ENCODE data around the gene HMGCR.

DNA sequence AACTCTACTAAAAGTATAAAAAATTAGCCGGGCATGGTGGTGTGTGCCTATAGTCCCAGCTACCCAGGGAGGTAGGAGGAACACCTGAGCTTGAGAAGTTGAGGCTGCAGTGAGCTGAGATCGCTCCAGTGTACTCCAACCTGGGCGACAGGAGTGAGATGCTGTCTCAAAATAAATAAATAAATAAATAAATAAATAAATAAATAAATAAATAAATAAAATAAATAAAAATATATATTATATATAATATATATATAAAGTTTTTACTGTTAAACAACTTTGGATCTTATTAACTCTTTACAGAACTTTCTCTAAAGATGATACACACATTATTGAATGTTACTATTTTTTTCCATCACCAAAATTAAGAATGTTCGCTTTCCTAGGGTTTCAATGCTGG lies 38.4 kb downstream of the HMGCR start:
- TF ChIP-seq, protein P1, sequence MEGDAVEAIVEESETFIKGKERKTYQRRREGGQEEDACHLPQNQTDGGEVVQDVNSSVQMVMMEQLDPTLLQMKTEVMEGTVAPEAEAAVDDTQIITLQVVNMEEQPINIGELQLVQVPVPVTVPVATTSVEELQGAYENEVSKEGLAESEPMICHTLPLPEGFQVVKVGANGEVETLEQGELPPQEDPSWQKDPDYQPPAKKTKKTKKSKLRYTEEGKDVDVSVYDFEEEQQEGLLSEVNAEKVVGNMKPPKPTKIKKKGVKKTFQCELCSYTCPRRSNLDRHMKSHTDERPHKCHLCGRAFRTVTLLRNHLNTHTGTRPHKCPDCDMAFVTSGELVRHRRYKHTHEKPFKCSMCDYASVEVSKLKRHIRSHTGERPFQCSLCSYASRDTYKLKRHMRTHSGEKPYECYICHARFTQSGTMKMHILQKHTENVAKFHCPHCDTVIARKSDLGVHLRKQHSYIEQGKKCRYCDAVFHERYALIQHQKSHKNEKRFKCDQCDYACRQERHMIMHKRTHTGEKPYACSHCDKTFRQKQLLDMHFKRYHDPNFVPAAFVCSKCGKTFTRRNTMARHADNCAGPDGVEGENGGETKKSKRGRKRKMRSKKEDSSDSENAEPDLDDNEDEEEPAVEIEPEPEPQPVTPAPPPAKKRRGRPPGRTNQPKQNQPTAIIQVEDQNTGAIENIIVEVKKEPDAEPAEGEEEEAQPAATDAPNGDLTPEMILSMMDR (IDR thresholded peaks at IDR 0.05 in 2 of 3, conservative IDR thresholded peaks at IDR 0.05 in 1 of 3; ENCODE audit: insufficient read depth in 2 of 3, low read depth in 1 of 3, low read length in 3 of 3), result no peak
- TF ChIP-seq, protein P2, sequence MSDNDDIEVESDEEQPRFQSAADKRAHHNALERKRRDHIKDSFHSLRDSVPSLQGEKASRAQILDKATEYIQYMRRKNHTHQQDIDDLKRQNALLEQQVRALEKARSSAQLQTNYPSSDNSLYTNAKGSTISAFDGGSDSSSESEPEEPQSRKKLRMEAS (CRISPR knock-in tag; IDR thresholded peaks at IDR 0.05), result no peak
- TF ChIP-seq SMARCC2 (IDR thresholded peaks at IDR 0.05; ENCODE audit: low read depth), result no peak
- no peak for TF ChIP-seq TFAM (CRISPR knock-in tag; conservative IDR thresholded peaks at IDR 0.05)
- TF ChIP-seq, protein P3, sequence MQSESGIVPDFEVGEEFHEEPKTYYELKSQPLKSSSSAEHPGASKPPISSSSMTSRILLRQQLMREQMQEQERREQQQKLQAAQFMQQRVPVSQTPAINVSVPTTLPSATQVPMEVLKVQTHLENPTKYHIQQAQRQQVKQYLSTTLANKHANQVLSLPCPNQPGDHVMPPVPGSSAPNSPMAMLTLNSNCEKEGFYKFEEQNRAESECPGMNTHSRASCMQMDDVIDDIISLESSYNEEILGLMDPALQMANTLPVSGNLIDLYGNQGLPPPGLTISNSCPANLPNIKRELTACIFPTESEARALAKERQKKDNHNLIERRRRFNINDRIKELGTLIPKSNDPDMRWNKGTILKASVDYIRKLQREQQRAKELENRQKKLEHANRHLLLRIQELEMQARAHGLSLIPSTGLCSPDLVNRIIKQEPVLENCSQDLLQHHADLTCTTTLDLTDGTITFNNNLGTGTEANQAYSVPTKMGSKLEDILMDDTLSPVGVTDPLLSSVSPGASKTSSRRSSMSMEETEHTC (IDR thresholded peaks at IDR 0.05), result no peak
- TF ChIP-seq ZNF224 (CRISPR knock-in tag; IDR thresholded peaks at IDR 0.05), result no peak
- TF ChIP-seq TEAD4 (IDR thresholded peaks at IDR 0.05; ENCODE audit: low read length), result no peak
- no peak for TF ChIP-seq TEAD4 (CRISPR knock-in tag; IDR thresholded peaks at IDR 0.05; ENCODE audit: borderline replicate concordance)
- TF ChIP-seq ZBTB17 (CRISPR knock-in tag; IDR thresholded peaks at IDR 0.05), result no peak
- no peak for TF ChIP-seq FOXK1 (CRISPR knock-in tag; IDR thresholded peaks at IDR 0.05; ENCODE audit: borderline replicate concordance)
- no peak for TF ChIP-seq POLR2AphosphoS5 (IDR thresholded peaks at IDR 0.05; ENCODE audit: control insufficient read depth, insufficient read depth, low read depth, low read length)

All from K562 (cell line).